ENCODE data around the gene ARMC7. TPM values are rescaled to one million over a fixed set of nuclear protein-coding genes. Genes with fewer than 3 reads are reported as not detected.

The ARMC7 gene
- total and polyA plus RNA-seq, 2 donors (not counting 1 experiment from before 2014, with no cell fraction given), result 10.4 to 15.9 TPM

- DNase-seq, result peak; percentile 93
Observed at GRCh38 chr17:75102385-75102821, 7.4 kb upstream of the ARMC7 start.

More at GRCh38 chr17:75102385-75102821, 7.4 kb upstream of the ARMC7 start:
- H3K27ac ChIP-seq (ENCODE audit: low read length in 2 of 2), result no peak overlapping the region
- peaks cover 10 to 14% of the 10 kb centered on the region in 2 donors for H3K4me1 ChIP-seq (ENCODE audit: control insufficient read depth in 2 of 2, insufficient read depth in 2 of 2, low read length in 2 of 2)
- H3K9ac ChIP-seq (ENCODE audit: low read length), result no peak overlapping the region
- intact Hi-C loops (cut with micrococcal nuclease), result no loop called here
- H3K27me3 ChIP-seq (replicated peaks in 1 of 4; ENCODE audit: control extremely low read depth in 1 of 4, control insufficient read depth in 3 of 4, insufficient read depth in 4 of 4, low read length in 3 of 4), result peaks cover 0 to 2% (median 0%) of the 10 kb centered on the region in 4 experiments
- H3K79me2 ChIP-seq (ENCODE audit: control insufficient read depth, insufficient read depth, low read length), result no peaks in the 10 kb centered on the region
- peaks cover 14% of the 10 kb centered on the region for H3K4me1 Mint-ChIP-seq
- CTCF ChIA-PET, result interaction anchor here (0.6 to 4.9 kb wide), 3 partner anchors 9 to 101 kb away, joined by 4 to 32 read pairs (median 9); no protein-coding TSS in a partner anchor
- peak overlapping the region; percentile 12 for H3K4me3 Mint-ChIP-seq
- H4K20me1 ChIP-seq (ENCODE audit: control insufficient read depth, insufficient read depth, low read length, poor library complexity, severe bottlenecking), result no peaks in the 10 kb centered on the region
- no peaks in the 10 kb centered on the region for H3K9me3 Mint-ChIP-seq (ENCODE audit: insufficient read depth)
- H3K27me3 Mint-ChIP-seq, result no peaks in the 10 kb centered on the region
- H3K36me3 ChIP-seq (replicated peaks in 1 of 2; ENCODE audit: control extremely low read depth in 1 of 2, control insufficient read depth in 1 of 2, extremely low read depth in 1 of 2, insufficient read depth in 2 of 2, low read length in 1 of 2), result peaks cover 0 to 2% of the 10 kb centered on the region in 2 experiments
- peak; percentile 84 for ATAC-seq (ENCODE audit: low read depth)
- TF ChIP-seq EZH2 (IDR thresholded peaks at IDR 0.05; ENCODE audit: borderline replicate concordance, insufficient read depth, low read depth, low read length, poor library complexity, severe bottlenecking), result no peak
- TF ChIP-seq, protein P1, sequence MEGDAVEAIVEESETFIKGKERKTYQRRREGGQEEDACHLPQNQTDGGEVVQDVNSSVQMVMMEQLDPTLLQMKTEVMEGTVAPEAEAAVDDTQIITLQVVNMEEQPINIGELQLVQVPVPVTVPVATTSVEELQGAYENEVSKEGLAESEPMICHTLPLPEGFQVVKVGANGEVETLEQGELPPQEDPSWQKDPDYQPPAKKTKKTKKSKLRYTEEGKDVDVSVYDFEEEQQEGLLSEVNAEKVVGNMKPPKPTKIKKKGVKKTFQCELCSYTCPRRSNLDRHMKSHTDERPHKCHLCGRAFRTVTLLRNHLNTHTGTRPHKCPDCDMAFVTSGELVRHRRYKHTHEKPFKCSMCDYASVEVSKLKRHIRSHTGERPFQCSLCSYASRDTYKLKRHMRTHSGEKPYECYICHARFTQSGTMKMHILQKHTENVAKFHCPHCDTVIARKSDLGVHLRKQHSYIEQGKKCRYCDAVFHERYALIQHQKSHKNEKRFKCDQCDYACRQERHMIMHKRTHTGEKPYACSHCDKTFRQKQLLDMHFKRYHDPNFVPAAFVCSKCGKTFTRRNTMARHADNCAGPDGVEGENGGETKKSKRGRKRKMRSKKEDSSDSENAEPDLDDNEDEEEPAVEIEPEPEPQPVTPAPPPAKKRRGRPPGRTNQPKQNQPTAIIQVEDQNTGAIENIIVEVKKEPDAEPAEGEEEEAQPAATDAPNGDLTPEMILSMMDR (IDR thresholded peaks at IDR 0.05), result no peak
- peak overlapping the region; percentile 54 for H3K27ac Mint-ChIP-seq
- POLR2A ChIA-PET, result interaction anchor here (0.5 to 0.8 kb wide), 3 partner anchors 12 to 265 kb away, joined by 3 to 5 read pairs (median 3); no protein-coding TSS in a partner anchor
- no peaks in the 10 kb centered on the region for H3K9me3 ChIP-seq (ENCODE audit: control extremely low read depth in 1 of 3, control insufficient read depth in 2 of 3, insufficient read depth in 1 of 3, low read length in 2 of 3)
- 11% methylated on average over 9 of the region's 12 CpGs for WGBS (ENCODE audit: insufficient coverage)
- H2AFZ ChIP-seq (ENCODE audit: insufficient read depth, low read depth, low read length, poor library complexity, severe bottlenecking), result no peak overlapping the region
- H3K4me2 ChIP-seq (replicated peaks; ENCODE audit: low read depth, low read length, poor library complexity, severe bottlenecking), result peak overlapping the region; percentile 52
- H3K4me3 ChIP-seq (ENCODE audit: control extremely low read depth in 1 of 5, extremely low read depth in 1 of 5, insufficient read depth in 1 of 5, low read depth in 2 of 5, low read length in 4 of 5), result no peak overlapping the region

Data from B cell (primary cell).